ENCODE measurements around the gene SWT1.

The SWT1 gene

GRCh38 chr1:185328255-185328654 is 171.3 kb downstream of the SWT1 start:
- Mint-ChIP-seq H3K36me3 (ENCODE audit: low read depth) (no peaks in the 10 kb centered on the region), H3K4me3 (no peak overlapping the region), H3K9me3 (no peaks in the 10 kb centered on the region), H3K27me3 (ENCODE audit: low read depth) (no peaks in the 10 kb centered on the region), H3K4me1 (no peaks in the 10 kb centered on the region), H3K27ac (no peak overlapping the region)
- no peak for TF ChIP-seq CTCF (IDR thresholded peaks at IDR 0.05; ENCODE audit: unreplicated experiment in 3 of 3)

GRCh38 chr1:185334182-185334581 is 177.2 kb downstream of the SWT1 start:
- Mint-ChIP-seq H3K36me3 (ENCODE audit: low read depth) (no peaks in the 10 kb centered on the region), H3K9me3 (no peaks in the 10 kb centered on the region), H3K4me3 (no peak overlapping the region), H3K27ac (no peak overlapping the region), H3K4me1 (no peaks in the 10 kb centered on the region), H3K27me3 (ENCODE audit: low read depth) (peaks cover 3% of the 10 kb centered on the region)
- no peak for TF ChIP-seq CTCF (IDR thresholded peaks at IDR 0.05; ENCODE audit: unreplicated experiment in 3 of 3)

- Mint-ChIP-seq H3K4me3 (no peak overlapping the region), H3K9me3 (no peaks in the 10 kb centered on the region), H3K27ac (no peak overlapping the region), H3K36me3 (ENCODE audit: low read depth) (no peaks in the 10 kb centered on the region), H3K27me3 (ENCODE audit: low read depth) (peaks cover 3% of the 10 kb centered on the region), H3K4me1 (no peaks in the 10 kb centered on the region)
- TF ChIP-seq CTCF (IDR thresholded peaks at IDR 0.05; ENCODE audit: unreplicated experiment in 3 of 3): no peak
These were observed 180.3 kb downstream of the SWT1 start for GRCh38 chr1:185337246-185337645.

GRCh38 chr1:185338719-185339622 is 182.0 kb downstream of the SWT1 start:
- Mint-ChIP-seq H3K27ac (no peak overlapping the region), H3K9me3 (no peaks in the 10 kb centered on the region), H3K27me3 (ENCODE audit: low read depth) (peaks cover 3% of the 10 kb centered on the region), H3K36me3 (ENCODE audit: low read depth) (no peaks in the 10 kb centered on the region), H3K4me1 (no peaks in the 10 kb centered on the region), H3K4me3 (no peak overlapping the region)
- TF ChIP-seq CTCF (IDR thresholded peaks at IDR 0.05; ENCODE audit: unreplicated experiment in 3 of 3): no peak

GRCh38 chr1:185341196-185341781 is 184.3 kb downstream of the SWT1 start:
- Mint-ChIP-seq H3K36me3 (ENCODE audit: low read depth) (no peaks in the 10 kb centered on the region), H3K4me3 (no peak overlapping the region), H3K4me1 (no peaks in the 10 kb centered on the region), H3K9me3 (no peaks in the 10 kb centered on the region), H3K27me3 (ENCODE audit: low read depth) (no peaks in the 10 kb centered on the region), H3K27ac (no peak overlapping the region)
- no peak for TF ChIP-seq CTCF (IDR thresholded peaks at IDR 0.05; ENCODE audit: unreplicated experiment in 3 of 3)

Data from nephron (organoid).